Activated CD8-positive, alpha-beta T cell treated with anti-CD3 and anti-CD28 coated beads for 36 hours (primary cell): ENCODE data around the gene CWC15. TPM values are rescaled to one million over a fixed set of nuclear protein-coding genes. Genes with fewer than 3 reads are reported as not detected.
"Not testable (repeated sequence)": the region's sequence is repeated elsewhere in the genome, so short reads cannot be mapped to it uniquely, and the experiment has no call there.

Experiments used
- ATAC-seq: fragments of 200-7000 bp; cut with Tn5 transposase; one replicate; pipeline ENCODE4 v1.10.0; 2021; ENCODE audit warnings: mild to moderate bottlenecking, moderate library complexity
- CTCF ChIA-PET: fragments of 350-600 bp; sonication (Branson Sonifier 250); formaldehyde crosslinking; loops from one replicate; lab custom pipeline; 2021; ENCODE audit warnings: antibody characterized with exemption; lab: Charles Lee
- POLR2A ChIA-PET: fragments of 350-600 bp; sonication (Branson Sonifier 250); formaldehyde crosslinking; loops from one replicate; lab custom pipeline; 2021; ENCODE audit warnings: antibody characterized with exemption; lab: Charles Lee
- DNase-seq: peaks from one replicate; pipeline ENCODE4 v3.0.0-alpha.2; 2020
- H3K27ac Mint-ChIP-seq: one replicate; pipeline ENCODE4 v1.8.0; 2021; ENCODE audit warnings: mild to moderate bottlenecking, mixed read lengths
- H3K27me3 Mint-ChIP-seq: one replicate; pipeline ENCODE4 v1.8.0; 2021; ENCODE audit warnings: mixed read lengths
- H3K36me3 Mint-ChIP-seq: one replicate; pipeline ENCODE4 v1.8.0; 2021; ENCODE audit warnings: low read depth, mixed read lengths
- H3K4me1 Mint-ChIP-seq: one replicate; pipeline ENCODE4 v1.8.0; 2021; ENCODE audit warnings: low read depth, mixed read lengths
- H3K4me3 Mint-ChIP-seq: one replicate; pipeline ENCODE4 v1.8.0; 2021; ENCODE audit warnings: mild to moderate bottlenecking, moderate library complexity, mixed read lengths
- H3K9me3 Mint-ChIP-seq: one replicate; pipeline ENCODE4 v1.8.0; 2021; ENCODE audit warnings: mixed read lengths
- intact Hi-C: fragments of 100-400 bp; cut with micrococcal nuclease; formaldehyde crosslinking; loops from one replicate; pipeline ENCODE4 v1.10.0; 2022
- total RNA-seq, 2 experiments: library from RNA; stranded (reverse); gene quantifications; one replicate each; pipeline ENCODE4 v1.2.3, GENCODE V29; 2021
- TF ChIP-seq, protein P1 (sequence below): fragments of 200-600 bp; IDR thresholded peaks from one replicate; pipeline ENCODE4 v1.8.0; 2022; ENCODE audit warnings: antibody characterized with exemption, mild to moderate bottlenecking

Gene CWC15
- total RNA-seq, 2 experiments from 2014 or later: 72.5 to 76.4 TPM

DNA sequence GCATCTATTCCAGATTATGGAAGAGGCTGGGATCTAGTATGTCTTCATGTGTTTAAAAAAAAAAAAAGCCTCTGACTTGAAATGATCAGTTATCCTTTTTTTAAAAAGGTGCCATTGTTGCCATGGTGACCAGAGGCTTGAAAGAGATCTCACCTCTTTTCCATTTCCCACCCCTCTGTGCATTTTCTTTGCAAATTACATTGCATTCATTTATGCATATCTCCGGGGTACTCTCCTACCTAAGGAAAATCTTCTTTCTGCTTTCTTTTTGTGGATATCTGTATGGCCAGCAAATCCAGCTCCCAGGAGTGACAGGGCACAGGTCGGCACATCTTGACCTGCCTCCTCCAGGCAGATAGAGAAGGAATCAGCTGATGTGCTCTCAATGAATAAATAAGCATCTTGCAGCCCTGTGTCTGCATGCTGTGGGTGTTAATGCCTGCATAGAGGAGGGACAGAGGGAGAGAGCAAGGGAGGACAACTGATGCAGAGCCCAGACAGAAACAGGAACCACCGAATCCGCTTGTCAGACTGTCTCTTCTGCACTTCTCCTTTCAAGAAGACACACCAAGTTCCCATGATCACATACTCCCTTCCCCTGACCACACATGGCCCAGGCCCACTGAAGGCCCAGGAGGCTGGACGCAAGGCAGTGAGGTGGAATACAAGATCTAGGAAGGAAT lies 50.9 kb downstream of the CWC15 start:
- no peak overlapping the region for H3K4me3 Mint-ChIP-seq
- no peak for ATAC-seq
- no peaks in the 10 kb centered on the region for H3K27me3 Mint-ChIP-seq
- peaks cover 14% of the 10 kb centered on the region for H3K36me3 Mint-ChIP-seq
- intact Hi-C loops: no loop called here
- H3K9me3 Mint-ChIP-seq: peaks cover 13% of the 10 kb centered on the region
- no peak for DNase-seq
- POLR2A ChIA-PET: no interaction called here
- no peak overlapping the region for H3K27ac Mint-ChIP-seq
- TF ChIP-seq, protein P1, sequence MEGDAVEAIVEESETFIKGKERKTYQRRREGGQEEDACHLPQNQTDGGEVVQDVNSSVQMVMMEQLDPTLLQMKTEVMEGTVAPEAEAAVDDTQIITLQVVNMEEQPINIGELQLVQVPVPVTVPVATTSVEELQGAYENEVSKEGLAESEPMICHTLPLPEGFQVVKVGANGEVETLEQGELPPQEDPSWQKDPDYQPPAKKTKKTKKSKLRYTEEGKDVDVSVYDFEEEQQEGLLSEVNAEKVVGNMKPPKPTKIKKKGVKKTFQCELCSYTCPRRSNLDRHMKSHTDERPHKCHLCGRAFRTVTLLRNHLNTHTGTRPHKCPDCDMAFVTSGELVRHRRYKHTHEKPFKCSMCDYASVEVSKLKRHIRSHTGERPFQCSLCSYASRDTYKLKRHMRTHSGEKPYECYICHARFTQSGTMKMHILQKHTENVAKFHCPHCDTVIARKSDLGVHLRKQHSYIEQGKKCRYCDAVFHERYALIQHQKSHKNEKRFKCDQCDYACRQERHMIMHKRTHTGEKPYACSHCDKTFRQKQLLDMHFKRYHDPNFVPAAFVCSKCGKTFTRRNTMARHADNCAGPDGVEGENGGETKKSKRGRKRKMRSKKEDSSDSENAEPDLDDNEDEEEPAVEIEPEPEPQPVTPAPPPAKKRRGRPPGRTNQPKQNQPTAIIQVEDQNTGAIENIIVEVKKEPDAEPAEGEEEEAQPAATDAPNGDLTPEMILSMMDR: no peak
- H3K4me1 Mint-ChIP-seq: peaks cover 26% of the 10 kb centered on the region
- CTCF ChIA-PET: interaction anchor here (0.7 kb wide), 1 partner anchor 12 kb away, joined by 3 read pairs; no protein-coding TSS in a partner anchor

DNA sequence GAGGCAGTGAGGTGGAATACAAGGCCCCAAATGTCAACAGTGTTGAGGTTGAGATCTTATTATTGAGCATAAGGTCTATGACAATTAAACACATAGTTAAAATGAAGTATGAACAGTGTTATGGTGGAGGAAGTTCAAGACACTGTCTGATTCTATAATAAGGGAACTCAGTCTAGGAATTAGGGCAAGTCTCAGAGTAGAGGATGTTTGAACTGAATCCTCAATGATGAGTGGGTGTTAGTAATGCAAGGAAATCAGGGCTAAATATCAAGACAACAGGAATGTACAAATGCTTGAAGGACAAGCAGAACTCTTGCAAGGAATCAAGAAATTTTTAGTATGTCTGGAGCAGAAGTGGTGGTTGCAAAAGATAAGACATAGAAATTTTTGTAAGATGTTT lies 53.0 kb downstream of the CWC15 start:
- TF ChIP-seq, protein P1: no peak
- peaks cover 11% of the 10 kb centered on the region for H3K4me1 Mint-ChIP-seq

DNA sequence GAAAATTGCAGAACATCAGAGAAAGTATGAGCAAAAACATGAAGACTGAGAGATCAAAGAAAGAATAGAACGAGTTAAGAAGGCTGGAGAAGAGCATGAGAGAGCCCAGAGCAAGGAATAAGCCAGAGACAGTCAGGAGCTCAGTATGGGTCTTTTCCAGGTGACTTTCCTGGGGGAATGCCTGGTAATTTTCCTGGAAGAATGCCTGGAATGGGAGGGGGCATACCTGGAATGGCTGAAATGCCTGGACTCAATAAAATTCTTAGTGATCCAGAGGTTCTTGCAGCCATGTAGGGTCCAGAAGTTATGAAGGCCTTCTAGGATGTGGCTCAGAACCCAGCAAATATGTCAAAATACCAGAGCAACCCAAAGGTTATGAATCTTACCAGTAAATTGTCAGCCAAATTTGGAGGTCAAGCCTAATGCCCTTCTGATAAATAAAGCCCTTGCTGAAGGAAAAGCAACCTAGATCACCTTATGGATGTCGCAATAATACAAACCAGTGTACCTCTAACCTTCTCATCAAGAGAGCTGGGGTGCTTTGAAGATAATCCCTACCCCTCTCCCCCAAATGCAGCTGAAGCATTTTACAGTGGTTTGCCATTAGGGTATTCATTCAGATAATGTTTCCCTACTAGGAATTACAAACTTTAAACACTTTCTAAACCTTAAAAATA lies 59.5 kb downstream of the CWC15 start:
- H3K27ac Mint-ChIP-seq, H3K9me3 Mint-ChIP-seq, CTCF ChIA-PET, DNase-seq, POLR2A ChIA-PET, H3K4me1 Mint-ChIP-seq, H3K36me3 Mint-ChIP-seq, H3K27me3 Mint-ChIP-seq, H3K4me3 Mint-ChIP-seq, ATAC-seq, intact Hi-C loops: not testable (repeated sequence)

More for the DNA sequence above, 53.0 kb downstream of the CWC15 start:
- H3K27ac Mint-ChIP-seq: no peak overlapping the region
- ATAC-seq (no peak), DNase-seq (no peak)
- ChIA-PET POLR2A (no interaction called here), CTCF (no interaction called here)
- intact Hi-C loops: no loop called here
- no peaks in the 10 kb centered on the region for H3K27me3 Mint-ChIP-seq
- no peak overlapping the region for H3K4me3 Mint-ChIP-seq
- H3K9me3 Mint-ChIP-seq: peaks cover 6% of the 10 kb centered on the region
- H3K36me3 Mint-ChIP-seq: peaks cover 7% of the 10 kb centered on the region

DNA sequence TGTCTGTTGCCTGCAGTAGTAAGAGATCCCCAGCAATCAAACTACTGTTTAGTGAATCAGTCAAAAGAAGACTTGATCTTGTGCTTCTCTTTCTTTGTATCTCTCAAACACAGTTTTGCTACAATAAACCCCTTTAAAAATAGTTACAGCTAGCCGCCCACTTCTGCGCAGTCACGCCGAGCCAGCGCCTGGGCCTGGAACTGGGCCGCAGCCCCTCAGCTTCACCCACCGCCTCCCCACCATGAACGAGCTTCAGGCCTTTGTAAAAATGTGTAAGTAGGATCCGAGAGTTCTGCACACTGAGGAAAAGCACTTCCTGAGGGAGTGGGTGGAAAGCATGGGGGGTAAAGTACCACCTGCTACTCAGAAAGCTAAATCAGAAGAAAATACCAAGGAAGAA lies 60.5 kb downstream of the CWC15 start:
- DNase-seq: no peak
- H3K27me3 Mint-ChIP-seq: no peaks in the 10 kb centered on the region
- no peak for ATAC-seq
- no peaks in the 10 kb centered on the region for H3K4me1 Mint-ChIP-seq
- ChIA-PET CTCF (interaction anchor here (3.0 kb wide), 1 partner anchor 15 kb away, joined by 17 read pairs; no protein-coding TSS in a partner anchor), POLR2A (no interaction called here)
- intact Hi-C loops: no loop called here
- H3K27ac Mint-ChIP-seq: no peak overlapping the region
- no peak overlapping the region for H3K4me3 Mint-ChIP-seq
- no peaks in the 10 kb centered on the region for H3K9me3 Mint-ChIP-seq
- TF ChIP-seq, protein P1: no peak
- no peaks in the 10 kb centered on the region for H3K36me3 Mint-ChIP-seq

Other genes with a start within 250 kb of the CWC15 start
- 1 to 10 TPM; 1.5 to 1.7 TPM for gene AMOTL1, start 205.2 kb downstream of the CWC15 start, total RNA-seq
- 1 to 10 TPM; 1.1 to 1.6 TPM for gene KDM4D, start 153 bp upstream of the CWC15 start, total RNA-seq
- gene KDM4E, start 51.7 kb upstream of the CWC15 start, total RNA-seq: not detected
- not detected for gene KDM4F, start 75.9 kb upstream of the CWC15 start, total RNA-seq
- 10 to 100 TPM; 23.0 to 24.7 TPM for gene SRSF8, start 93.4 kb upstream of the CWC15 start, total RNA-seq
- 10 to 100 TPM; 13.0 to 14.1 TPM for gene ENDOD1, start 116.3 kb upstream of the CWC15 start, total RNA-seq